ENCODE results near the gene DLL4. TPM values are rescaled to one million over a fixed set of nuclear protein-coding genes. Genes with fewer than 3 reads are reported as not detected.

Gene DLL4
- total and polyA plus RNA-seq, 10 of the 15 experiments (the other 5 are each of a cell fraction or from before 2014, with no cell fraction given), result 0.04 to 0.16 (median 0.09) TPM; not detected in 6

DNA sequence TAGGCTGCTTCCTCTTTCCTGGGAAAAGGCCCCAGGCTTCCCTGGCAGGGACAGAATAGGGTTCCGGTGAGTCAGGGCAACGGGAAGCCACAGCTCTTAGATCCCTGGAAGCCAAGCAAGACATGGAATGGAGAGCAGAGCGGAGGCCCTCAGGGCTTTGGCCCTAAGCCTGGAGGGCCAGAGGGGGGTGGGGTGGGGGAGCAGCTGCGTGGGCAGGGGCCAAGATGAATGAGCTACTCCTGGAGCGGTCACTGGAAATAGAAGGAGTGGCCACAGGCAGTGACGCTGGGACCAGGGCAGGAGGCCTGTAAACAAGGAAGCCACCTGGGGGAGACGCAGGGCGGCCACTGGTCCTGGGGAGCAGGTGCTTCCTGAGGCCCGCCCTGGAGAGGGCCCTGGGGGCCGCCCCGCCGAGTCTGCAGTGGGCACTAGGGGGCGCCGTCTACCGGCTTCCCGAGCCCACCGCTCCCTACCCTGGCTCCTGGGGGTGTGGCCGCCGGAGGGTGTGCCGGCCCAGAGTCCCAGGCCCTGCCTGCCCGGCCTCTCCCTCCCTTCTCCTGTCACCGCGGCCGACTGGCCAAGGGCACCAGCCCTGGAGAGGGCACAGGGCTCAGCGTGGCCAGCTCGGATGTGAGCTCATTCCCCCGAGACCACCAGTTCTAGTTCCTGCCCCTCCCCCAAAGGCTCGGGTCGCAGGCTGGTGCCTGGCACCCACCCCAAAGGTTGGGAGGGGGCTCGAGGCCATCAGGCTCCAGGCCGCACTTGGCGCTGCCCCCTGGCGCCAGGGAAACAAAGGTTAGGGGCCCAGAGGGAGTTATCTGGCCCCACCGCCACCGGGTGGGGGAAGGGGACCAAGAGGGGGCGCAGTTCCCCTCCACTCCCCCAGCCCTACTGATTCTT is 22.8 kb upstream of the DLL4 start (continued):
- TF ChIP-seq SUPT20H (IDR thresholded peaks at IDR 0.05; ENCODE audit: borderline replicate concordance, control insufficient read depth, low read depth, low read length) (no peak), BMI1 (IDR thresholded peaks at IDR 0.05; ENCODE audit: borderline replicate concordance) (no peak), SRF (IDR thresholded peaks at IDR 0.05; ENCODE audit: low read depth in 2 of 2, low read length in 2 of 2) (no peak), ATF7 (IDR thresholded peaks at IDR 0.05; ENCODE audit: low read depth) (no peak), BRCA1 (IDR thresholded peaks at IDR 0.05; ENCODE audit: low read depth, low read length) (no peak), ZNF207 (IDR thresholded peaks at IDR 0.05; ENCODE audit: borderline replicate concordance) (no peak), MTA3 (IDR thresholded peaks at IDR 0.05; ENCODE audit: borderline replicate concordance, low read length) (no peak), ATF3 (IDR thresholded peaks at IDR 0.05; ENCODE audit: borderline replicate concordance, extremely low read depth, low read depth, low read length) (no peak), NR2F1 (conservative IDR thresholded peaks at IDR 0.05) (no peak), LARP7 (IDR thresholded peaks at IDR 0.05) (peak; percentile 72), CBX3 (IDR thresholded peaks at IDR 0.05; ENCODE audit: borderline replicate concordance, low read depth) (no peak), NR2C2 (IDR thresholded peaks at IDR 0.05; ENCODE audit: borderline replicate concordance, control insufficient read depth, insufficient read length, low read depth) (no peak), SIX5 (IDR thresholded peaks at IDR 0.05; ENCODE audit: low read depth, low read length, severe bottlenecking) (no peak), MYB (IDR thresholded peaks at IDR 0.05; ENCODE audit: borderline replicate concordance, low read depth, low read length) (no peak), SREBF2 (IDR thresholded peaks at IDR 0.05; ENCODE audit: low read length) (no peak), E2F8 (IDR thresholded peaks at IDR 0.05; ENCODE audit: low read depth, partially characterized antibody) (no peak), SREBF1 (IDR thresholded peaks at IDR 0.05; ENCODE audit: low read length) (no peak), GATAD2B (conservative IDR thresholded peaks at IDR 0.05; ENCODE audit: low read depth) (peak; percentile 72; the same call in 1 of the 2 replicates), SP1 (IDR thresholded peaks at IDR 0.05; ENCODE audit: low read depth, low read length) (no peak), TCF3 (IDR thresholded peaks at IDR 0.05; ENCODE audit: borderline replicate concordance, insufficient read depth, low read depth, low read length) (peak; percentile 80)
- TF ChIP-seq, protein P1, sequence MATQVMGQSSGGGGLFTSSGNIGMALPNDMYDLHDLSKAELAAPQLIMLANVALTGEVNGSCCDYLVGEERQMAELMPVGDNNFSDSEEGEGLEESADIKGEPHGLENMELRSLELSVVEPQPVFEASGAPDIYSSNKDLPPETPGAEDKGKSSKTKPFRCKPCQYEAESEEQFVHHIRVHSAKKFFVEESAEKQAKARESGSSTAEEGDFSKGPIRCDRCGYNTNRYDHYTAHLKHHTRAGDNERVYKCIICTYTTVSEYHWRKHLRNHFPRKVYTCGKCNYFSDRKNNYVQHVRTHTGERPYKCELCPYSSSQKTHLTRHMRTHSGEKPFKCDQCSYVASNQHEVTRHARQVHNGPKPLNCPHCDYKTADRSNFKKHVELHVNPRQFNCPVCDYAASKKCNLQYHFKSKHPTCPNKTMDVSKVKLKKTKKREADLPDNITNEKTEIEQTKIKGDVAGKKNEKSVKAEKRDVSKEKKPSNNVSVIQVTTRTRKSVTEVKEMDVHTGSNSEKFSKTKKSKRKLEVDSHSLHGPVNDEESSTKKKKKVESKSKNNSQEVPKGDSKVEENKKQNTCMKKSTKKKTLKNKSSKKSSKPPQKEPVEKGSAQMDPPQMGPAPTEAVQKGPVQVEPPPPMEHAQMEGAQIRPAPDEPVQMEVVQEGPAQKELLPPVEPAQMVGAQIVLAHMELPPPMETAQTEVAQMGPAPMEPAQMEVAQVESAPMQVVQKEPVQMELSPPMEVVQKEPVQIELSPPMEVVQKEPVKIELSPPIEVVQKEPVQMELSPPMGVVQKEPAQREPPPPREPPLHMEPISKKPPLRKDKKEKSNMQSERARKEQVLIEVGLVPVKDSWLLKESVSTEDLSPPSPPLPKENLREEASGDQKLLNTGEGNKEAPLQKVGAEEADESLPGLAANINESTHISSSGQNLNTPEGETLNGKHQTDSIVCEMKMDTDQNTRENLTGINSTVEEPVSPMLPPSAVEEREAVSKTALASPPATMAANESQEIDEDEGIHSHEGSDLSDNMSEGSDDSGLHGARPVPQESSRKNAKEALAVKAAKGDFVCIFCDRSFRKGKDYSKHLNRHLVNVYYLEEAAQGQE (IDR thresholded peaks at IDR 0.05; ENCODE audit: low read depth, low read length), result no peak

All from GM12878 (cell line).